ENCODE measurements around the gene SUV39H1.

SUV39H1 gene

GRCh38 chrX:48696301-48696908 lies at the start of gene SUV39H1 (continued):
- TF ChIP-seq, protein P1, sequence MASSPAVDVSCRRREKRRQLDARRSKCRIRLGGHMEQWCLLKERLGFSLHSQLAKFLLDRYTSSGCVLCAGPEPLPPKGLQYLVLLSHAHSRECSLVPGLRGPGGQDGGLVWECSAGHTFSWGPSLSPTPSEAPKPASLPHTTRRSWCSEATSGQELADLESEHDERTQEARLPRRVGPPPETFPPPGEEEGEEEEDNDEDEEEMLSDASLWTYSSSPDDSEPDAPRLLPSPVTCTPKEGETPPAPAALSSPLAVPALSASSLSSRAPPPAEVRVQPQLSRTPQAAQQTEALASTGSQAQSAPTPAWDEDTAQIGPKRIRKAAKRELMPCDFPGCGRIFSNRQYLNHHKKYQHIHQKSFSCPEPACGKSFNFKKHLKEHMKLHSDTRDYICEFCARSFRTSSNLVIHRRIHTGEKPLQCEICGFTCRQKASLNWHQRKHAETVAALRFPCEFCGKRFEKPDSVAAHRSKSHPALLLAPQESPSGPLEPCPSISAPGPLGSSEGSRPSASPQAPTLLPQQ (tag by site-specific recombination; IDR thresholded peaks at IDR 0.05), result peak; percentile 28; the same call in 1 of the 2 replicates
- TF ChIP-seq OSR2 (tag by site-specific recombination; IDR thresholded peaks at IDR 0.05) (peak; percentile 86), ZSCAN30 (tag by site-specific recombination; IDR thresholded peaks at IDR 0.05) (no peak), RBAK (tag by site-specific recombination; IDR thresholded peaks at IDR 0.05) (no peak), ZNF792 (tag by site-specific recombination; IDR thresholded peaks at IDR 0.05) (no peak), FEZF1 (tag by site-specific recombination; IDR thresholded peaks at IDR 0.05) (no peak), ZNF654 (tag by site-specific recombination; IDR thresholded peaks at IDR 0.05; ENCODE audit: low read depth) (no peak), KLF7 (tag by site-specific recombination; IDR thresholded peaks at IDR 0.05; ENCODE audit: borderline replicate concordance) (no peak), ZNF560 (tag by site-specific recombination; IDR thresholded peaks at IDR 0.05; ENCODE audit: borderline replicate concordance) (no peak), KLF10 (tag by site-specific recombination; IDR thresholded peaks at IDR 0.05) (peak; percentile 100), ZNF776 (tag by site-specific recombination; IDR thresholded peaks at IDR 0.05; ENCODE audit: borderline replicate concordance) (no peak), TSHZ1 (tag by site-specific recombination; IDR thresholded peaks at IDR 0.05; ENCODE audit: borderline replicate concordance) (no peak), ZXDB (tag by site-specific recombination; IDR thresholded peaks at IDR 0.05) (peak; percentile 64; the same call in 1 of the 2 replicates), ZNF398 (tag by site-specific recombination; IDR thresholded peaks at IDR 0.05) (peak; percentile 84), ZNF624 (tag by site-specific recombination; IDR thresholded peaks at IDR 0.05) (no peak), ZNF768 (tag by site-specific recombination; IDR thresholded peaks at IDR 0.05) (no peak), SP2 (tag by site-specific recombination; IDR thresholded peaks at IDR 0.05) (peak; percentile 90), ZNF37A (tag by site-specific recombination; IDR thresholded peaks at IDR 0.05) (no peak), ZFP3 (tag by site-specific recombination; IDR thresholded peaks at IDR 0.05; ENCODE audit: low read depth) (no peak), ZBTB8A (tag by site-specific recombination; IDR thresholded peaks at IDR 0.05) (no peak), ZFP37 (tag by site-specific recombination; IDR thresholded peaks at IDR 0.05) (0 out of 2 replicates have a peak, but pooled peaks have one; percentile 25), ZNF561 (tag by site-specific recombination; IDR thresholded peaks at IDR 0.05; ENCODE audit: borderline replicate concordance) (0 out of 2 replicates have a peak, but pooled peaks have one; percentile 34), ZNF623 (tag by site-specific recombination; IDR thresholded peaks at IDR 0.05) (no peak), KLF9 (tag by site-specific recombination; IDR thresholded peaks at IDR 0.05; ENCODE audit: low read depth) (peak; percentile 38; the same call in 1 of the 2 replicates), ZNF214 (tag by site-specific recombination; IDR thresholded peaks at IDR 0.05; ENCODE audit: borderline replicate concordance) (no peak), ZNF530 (tag by site-specific recombination; IDR thresholded peaks at IDR 0.05; ENCODE audit: low read depth) (no peak)
- TF ChIP-seq, protein P2, sequence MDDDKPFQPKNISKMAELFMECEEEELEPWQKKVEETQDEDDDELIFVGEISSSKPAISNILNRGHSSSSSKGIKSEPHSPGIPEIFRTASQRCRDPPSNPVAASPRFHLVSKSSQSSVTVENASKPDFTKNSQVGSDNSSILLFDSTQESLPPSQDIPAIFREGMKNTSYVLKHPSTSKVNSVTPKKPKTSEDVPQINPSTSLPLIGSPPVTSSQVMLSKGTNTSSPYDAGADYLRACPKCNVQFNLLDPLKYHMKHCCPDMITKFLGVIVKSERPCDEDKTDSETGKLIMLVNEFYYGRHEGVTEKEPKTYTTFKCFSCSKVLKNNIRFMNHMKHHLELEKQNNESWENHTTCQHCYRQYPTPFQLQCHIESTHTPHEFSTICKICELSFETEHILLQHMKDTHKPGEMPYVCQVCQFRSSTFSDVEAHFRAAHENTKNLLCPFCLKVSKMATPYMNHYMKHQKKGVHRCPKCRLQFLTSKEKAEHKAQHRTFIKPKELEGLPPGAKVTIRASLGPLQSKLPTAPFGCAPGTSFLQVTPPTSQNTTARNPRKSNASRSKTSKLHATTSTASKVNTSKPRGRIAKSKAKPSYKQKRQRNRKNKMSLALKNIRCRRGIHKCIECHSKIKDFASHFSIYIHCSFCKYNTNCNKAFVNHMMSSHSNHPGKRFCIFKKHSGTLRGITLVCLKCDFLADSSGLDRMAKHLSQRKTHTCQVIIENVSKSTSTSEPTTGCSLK (tag by site-specific recombination; IDR thresholded peaks at IDR 0.05), result no peak
- TF ChIP-seq, protein P3, sequence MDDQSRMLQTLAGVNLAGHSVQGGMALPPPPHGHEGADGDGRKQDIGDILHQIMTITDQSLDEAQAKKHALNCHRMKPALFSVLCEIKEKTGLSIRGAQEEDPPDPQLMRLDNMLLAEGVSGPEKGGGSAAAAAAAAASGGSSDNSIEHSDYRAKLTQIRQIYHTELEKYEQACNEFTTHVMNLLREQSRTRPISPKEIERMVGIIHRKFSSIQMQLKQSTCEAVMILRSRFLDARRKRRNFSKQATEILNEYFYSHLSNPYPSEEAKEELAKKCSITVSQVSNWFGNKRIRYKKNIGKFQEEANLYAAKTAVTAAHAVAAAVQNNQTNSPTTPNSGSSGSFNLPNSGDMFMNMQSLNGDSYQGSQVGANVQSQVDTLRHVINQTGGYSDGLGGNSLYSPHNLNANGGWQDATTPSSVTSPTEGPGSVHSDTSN (CRISPR knock-in tag; IDR thresholded peaks at IDR 0.05), result no peak
- TF ChIP-seq, protein P4, sequence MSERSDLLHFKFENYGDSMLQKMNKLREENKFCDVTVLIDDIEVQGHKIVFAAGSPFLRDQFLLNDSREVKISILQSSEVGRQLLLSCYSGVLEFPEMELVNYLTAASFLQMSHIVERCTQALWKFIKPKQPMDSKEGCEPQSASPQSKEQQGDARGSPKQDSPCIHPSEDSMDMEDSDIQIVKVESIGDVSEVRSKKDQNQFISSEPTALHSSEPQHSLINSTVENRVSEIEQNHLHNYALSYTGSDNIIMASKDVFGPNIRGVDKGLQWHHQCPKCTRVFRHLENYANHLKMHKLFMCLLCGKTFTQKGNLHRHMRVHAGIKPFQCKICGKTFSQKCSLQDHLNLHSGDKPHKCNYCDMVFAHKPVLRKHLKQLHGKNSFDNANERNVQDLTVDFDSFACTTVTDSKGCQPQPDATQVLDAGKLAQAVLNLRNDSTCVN (tag by site-specific recombination; optimal IDR thresholded peaks at IDR 0.05), result peak; percentile 96
